ENCODE results near the gene EID3. TPM values are rescaled to one million over a fixed set of nuclear protein-coding genes. Genes with fewer than 3 reads are reported as not detected.

EID3 gene
- total RNA-seq, 3 donors from 2014 or later = 6.7 to 13.3 (median 12.1) TPM

- intact Hi-C loops (cut with DNase I; ENCODE audit: low total_unique reads) = loop anchor here (1.0 kb wide), 1 partner anchor 16 kb away; no protein-coding TSS in a partner anchor
- Histone ChIP-seq H3K4me3 (peak overlapping the region; percentile 59 to 82 (median 60)), H3K9me3 (no peaks in the 10 kb centered on the region), H3K36me3 (no peaks in the 10 kb centered on the region), H3K27ac (peak overlapping the region; percentile 89 to 94), H3K4me1 (peaks cover 0 to 9% of the 10 kb centered on the region in 2 donors), H3K27me3 (no peaks in the 10 kb centered on the region)
- DNase-seq (ENCODE audit: low spot score in 2 of 2) = peak; percentile 79 to 82
- peak; percentile 74 to 84 (median 78) for TF ChIP-seq POLR2AphosphoS5 (IDR thresholded peaks at IDR 0.05)
- TF ChIP-seq, protein P1, sequence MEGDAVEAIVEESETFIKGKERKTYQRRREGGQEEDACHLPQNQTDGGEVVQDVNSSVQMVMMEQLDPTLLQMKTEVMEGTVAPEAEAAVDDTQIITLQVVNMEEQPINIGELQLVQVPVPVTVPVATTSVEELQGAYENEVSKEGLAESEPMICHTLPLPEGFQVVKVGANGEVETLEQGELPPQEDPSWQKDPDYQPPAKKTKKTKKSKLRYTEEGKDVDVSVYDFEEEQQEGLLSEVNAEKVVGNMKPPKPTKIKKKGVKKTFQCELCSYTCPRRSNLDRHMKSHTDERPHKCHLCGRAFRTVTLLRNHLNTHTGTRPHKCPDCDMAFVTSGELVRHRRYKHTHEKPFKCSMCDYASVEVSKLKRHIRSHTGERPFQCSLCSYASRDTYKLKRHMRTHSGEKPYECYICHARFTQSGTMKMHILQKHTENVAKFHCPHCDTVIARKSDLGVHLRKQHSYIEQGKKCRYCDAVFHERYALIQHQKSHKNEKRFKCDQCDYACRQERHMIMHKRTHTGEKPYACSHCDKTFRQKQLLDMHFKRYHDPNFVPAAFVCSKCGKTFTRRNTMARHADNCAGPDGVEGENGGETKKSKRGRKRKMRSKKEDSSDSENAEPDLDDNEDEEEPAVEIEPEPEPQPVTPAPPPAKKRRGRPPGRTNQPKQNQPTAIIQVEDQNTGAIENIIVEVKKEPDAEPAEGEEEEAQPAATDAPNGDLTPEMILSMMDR (IDR thresholded peaks at IDR 0.05) = no peak
- TF ChIP-seq POLR2A (IDR thresholded peaks at IDR 0.05) = peak; percentile 64
Observed at GRCh38 chr12:104288635-104289274, 14.8 kb upstream of the EID3 start.

DNA sequence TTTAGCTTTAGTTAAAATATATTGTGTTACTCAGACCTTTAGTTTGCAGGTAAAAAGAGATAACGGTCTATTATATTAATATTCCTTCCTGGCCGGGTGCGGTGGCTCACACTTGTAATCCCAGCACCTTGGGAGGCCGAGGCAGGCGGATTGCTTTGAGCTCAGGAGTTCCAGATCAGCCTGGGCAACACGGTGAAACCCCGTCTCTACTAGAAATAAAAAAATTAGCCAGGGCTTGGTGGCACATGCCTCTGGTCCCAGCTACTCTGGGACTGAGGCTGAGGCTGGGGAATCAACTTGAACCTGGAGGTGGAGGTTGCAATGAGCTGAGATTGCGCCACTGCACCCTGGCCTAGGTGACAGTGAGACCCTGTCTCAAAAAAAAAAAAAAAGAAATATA lies 13.2 kb upstream of the EID3 start:
- TF ChIP-seq, protein P1 (IDR thresholded peaks at IDR 0.05) = no peak
- TF ChIP-seq POLR2AphosphoS5 (IDR thresholded peaks at IDR 0.05) (no peak), POLR2A (IDR thresholded peaks at IDR 0.05) (no peak)
- Histone ChIP-seq H3K4me1 (peaks cover 0 to 9% of the 10 kb centered on the region in 2 donors), H3K36me3 (no peaks in the 10 kb centered on the region), H3K4me3 (no peak overlapping the region), H3K27me3 (no peaks in the 10 kb centered on the region), H3K9me3 (no peaks in the 10 kb centered on the region), H3K27ac (no peak overlapping the region)
- no peak for DNase-seq (ENCODE audit: low spot score in 2 of 2)
- intact Hi-C loops (cut with DNase I; ENCODE audit: low total_unique reads) = no loop called here

- peaks cover 0 to 8% of the 10 kb centered on the region in 2 donors for H3K4me1 ChIP-seq
- DNase-seq (ENCODE audit: low spot score in 2 of 2) = no peak
- TF ChIP-seq, protein P1 (IDR thresholded peaks at IDR 0.05) = no peak
- TF ChIP-seq POLR2A (IDR thresholded peaks at IDR 0.05) = no peak
- no peak for TF ChIP-seq POLR2AphosphoS5 (IDR thresholded peaks at IDR 0.05)
- no peaks in the 10 kb centered on the region for H3K27me3 ChIP-seq
- no peak overlapping the region for H3K4me3 ChIP-seq
- no peak overlapping the region for H3K27ac ChIP-seq
- H3K36me3 ChIP-seq = no peaks in the 10 kb centered on the region
- intact Hi-C loops (cut with DNase I; ENCODE audit: low total_unique reads) = no loop called here
- H3K9me3 ChIP-seq = no peaks in the 10 kb centered on the region
Observed at GRCh38 chr12:104290855-104291254, 12.7 kb upstream of the EID3 start.

- H3K4me3 ChIP-seq = no peak overlapping the region
- no peak overlapping the region for H3K27ac ChIP-seq
- TF ChIP-seq POLR2A (IDR thresholded peaks at IDR 0.05) = no peak
- TF ChIP-seq, protein P1 (IDR thresholded peaks at IDR 0.05) = no peak
- no peak for TF ChIP-seq POLR2AphosphoS5 (IDR thresholded peaks at IDR 0.05)
- no peaks in the 10 kb centered on the region for H3K9me3 ChIP-seq
- no peaks in the 10 kb centered on the region for H3K36me3 ChIP-seq
- peaks cover 0 to 5% of the 10 kb centered on the region in 2 donors for H3K4me1 ChIP-seq
- DNase-seq (ENCODE audit: low spot score in 2 of 2) = no peak
- no peaks in the 10 kb centered on the region for H3K27me3 ChIP-seq
- intact Hi-C loops (cut with DNase I; ENCODE audit: low total_unique reads) = no loop called here
Observed at GRCh38 chr12:104291867-104292524, 11.5 kb upstream of the EID3 start.
